Hepatocyte (in vitro differentiated cells): ENCODE measurements around the gene OR2H2.

ENCODE experiments used
- EZH2 ChIP-seq: fragments of 200-600 bp; sonication (generic); IDR thresholded peaks from 2 replicates; pipeline ENCODE4 v1.6.1; 2016; ENCODE audit warnings: antibody characterized with exemption, mild to moderate bottlenecking, borderline replicate concordance
- TF ChIP-seq, protein P1 (sequence below): fragments of 200-600 bp; sonication (generic); IDR thresholded peaks from 2 replicates; pipeline ENCODE4 v1.5.1; 2016; ENCODE audit warnings: antibody characterized with exemption, mild to moderate bottlenecking; ENCODE audit not compliant: poor library complexity

DNA sequence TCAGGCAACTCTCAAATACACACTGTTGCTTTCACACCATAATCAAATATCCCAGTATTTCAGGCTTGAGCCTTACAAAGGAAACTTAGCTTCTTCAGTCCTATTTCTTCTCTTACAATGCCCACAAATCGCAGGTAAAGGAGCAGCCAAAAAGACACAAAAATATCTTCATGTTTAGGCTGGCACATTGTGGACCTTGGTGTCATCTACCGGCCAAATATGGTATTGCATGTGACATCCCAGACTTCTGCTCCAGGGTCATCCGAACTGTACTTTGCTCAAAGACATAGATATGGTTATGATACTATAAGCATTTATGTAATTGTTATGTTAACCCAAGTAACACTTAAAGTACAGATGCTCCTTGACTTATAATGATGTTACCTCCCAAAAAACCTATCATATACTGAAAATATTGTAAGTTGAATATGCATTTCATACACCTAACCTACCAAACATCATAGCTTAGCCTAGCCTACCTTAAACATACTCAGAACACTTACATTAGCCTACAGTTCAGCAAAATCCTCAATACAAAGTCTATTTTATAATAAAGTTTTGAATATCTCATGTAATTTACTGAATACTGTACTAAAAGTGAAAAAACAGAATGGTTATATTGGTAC lies 4.6 kb downstream of the OR2H2 start:
- TF ChIP-seq, protein P1, sequence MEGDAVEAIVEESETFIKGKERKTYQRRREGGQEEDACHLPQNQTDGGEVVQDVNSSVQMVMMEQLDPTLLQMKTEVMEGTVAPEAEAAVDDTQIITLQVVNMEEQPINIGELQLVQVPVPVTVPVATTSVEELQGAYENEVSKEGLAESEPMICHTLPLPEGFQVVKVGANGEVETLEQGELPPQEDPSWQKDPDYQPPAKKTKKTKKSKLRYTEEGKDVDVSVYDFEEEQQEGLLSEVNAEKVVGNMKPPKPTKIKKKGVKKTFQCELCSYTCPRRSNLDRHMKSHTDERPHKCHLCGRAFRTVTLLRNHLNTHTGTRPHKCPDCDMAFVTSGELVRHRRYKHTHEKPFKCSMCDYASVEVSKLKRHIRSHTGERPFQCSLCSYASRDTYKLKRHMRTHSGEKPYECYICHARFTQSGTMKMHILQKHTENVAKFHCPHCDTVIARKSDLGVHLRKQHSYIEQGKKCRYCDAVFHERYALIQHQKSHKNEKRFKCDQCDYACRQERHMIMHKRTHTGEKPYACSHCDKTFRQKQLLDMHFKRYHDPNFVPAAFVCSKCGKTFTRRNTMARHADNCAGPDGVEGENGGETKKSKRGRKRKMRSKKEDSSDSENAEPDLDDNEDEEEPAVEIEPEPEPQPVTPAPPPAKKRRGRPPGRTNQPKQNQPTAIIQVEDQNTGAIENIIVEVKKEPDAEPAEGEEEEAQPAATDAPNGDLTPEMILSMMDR, result peak; percentile 89
- TF ChIP-seq EZH2, result no peak
